Right forelimb (tissue), 1 donor: ENCODE measurements around the gene UGT1A3.

Source experiments
- DNase-seq: peaks from one replicate; pipeline ENCODE4 v3.0.0-alpha.2; 2018

UGT1A3 gene

GRCh38 chr2:233799087-233799665 lies 70.3 kb downstream of the UGT1A3 start:
- peak; percentile 21 for DNase-seq

GRCh38 chr2:233799716-233800115 lies 70.9 kb downstream of the UGT1A3 start:
- peak; percentile 26 for DNase-seq

- no peak for DNase-seq
Observed at GRCh38 chr2:233800208-233800607, 71.4 kb downstream of the UGT1A3 start.

- DNase-seq, result peak; percentile 4
Observed at GRCh38 chr2:233801357-233802131, 72.7 kb downstream of the UGT1A3 start.

- peak; percentile 35 for DNase-seq
Observed at GRCh38 chr2:233802132-233802815, 73.4 kb downstream of the UGT1A3 start.

- peak; percentile 16 for DNase-seq
Observed at GRCh38 chr2:233803292-233803911, 74.6 kb downstream of the UGT1A3 start.

GRCh38 chr2:233803994-233804393 lies 75.2 kb downstream of the UGT1A3 start:
- peak; percentile 25 for DNase-seq

GRCh38 chr2:233807215-233807865 lies 78.5 kb downstream of the UGT1A3 start:
- peak; percentile 39 for DNase-seq

- DNase-seq, result peak; percentile 9
Observed at GRCh38 chr2:233807966-233808935, 79.4 kb downstream of the UGT1A3 start.

GRCh38 chr2:233810385-233810784 lies 81.5 kb downstream of the UGT1A3 start:
- DNase-seq, result peak; percentile 18

GRCh38 chr2:233811087-233811486 lies 82.2 kb downstream of the UGT1A3 start:
- no peak for DNase-seq

GRCh38 chr2:233811732-233812131 lies 82.9 kb downstream of the UGT1A3 start:
- peak; percentile 18 for DNase-seq

GRCh38 chr2:233813236-233814055 lies 84.6 kb downstream of the UGT1A3 start:
- DNase-seq, result peak; percentile 5

GRCh38 chr2:233814056-233814835 lies 85.4 kb downstream of the UGT1A3 start:
- peak; percentile 34 for DNase-seq

- no peak for DNase-seq
Observed at GRCh38 chr2:233815861-233816260, 87.0 kb downstream of the UGT1A3 start.

GRCh38 chr2:233816334-233816733 lies 87.5 kb downstream of the UGT1A3 start:
- DNase-seq, result peak; percentile 7

- DNase-seq, result peak; percentile 34
Observed at GRCh38 chr2:233816771-233817170, 87.9 kb downstream of the UGT1A3 start.

GRCh38 chr2:233817361-233817911 lies 88.6 kb downstream of the UGT1A3 start:
- DNase-seq, result peak; percentile 28

- DNase-seq, result no peak
Observed at GRCh38 chr2:233817995-233818638, 89.3 kb downstream of the UGT1A3 start.
